Nephron (organoid): Measurements from ENCODE around the gene EEF1A1.

Source experiments
- H3K27ac Mint-ChIP-seq, 3 experiments: 2 replicates each; pipeline ENCODE4 v1.8.0; 2020; ENCODE audit warnings: mixed read lengths in 3 of 3, mild to moderate bottlenecking in 2 of 3, moderate library complexity in 1 of 3
- H3K27me3 Mint-ChIP-seq: 2 replicates; pipeline ENCODE4 v1.8.0; 2021; ENCODE audit warnings: low read depth, mild to moderate bottlenecking, moderate library complexity, mixed read lengths
- H3K36me3 Mint-ChIP-seq: 2 replicates; pipeline ENCODE4 v1.8.0; 2020; ENCODE audit warnings: low read depth, mixed read lengths
- H3K4me1 Mint-ChIP-seq: 2 replicates; pipeline ENCODE4 v1.8.0; 2020; ENCODE audit warnings: mixed read lengths
- H3K4me3 Mint-ChIP-seq, 3 experiments: 2 replicates each; pipeline ENCODE4 v1.8.0; 2020; ENCODE audit warnings: mild to moderate bottlenecking in 3 of 3, mixed read lengths in 3 of 3, moderate library complexity in 2 of 3
- H3K9me3 Mint-ChIP-seq: 2 replicates; pipeline ENCODE4 v1.8.0; 2020; ENCODE audit warnings: mixed read lengths
- CTCF ChIP-seq, 3 experiments: fragments of 200-600 bp; sonication (generic); IDR thresholded peaks; one replicate each; pipeline ENCODE4 v1.5.0; 2021; ENCODE audit warnings: antibody characterized with exemption in 3 of 3; ENCODE audit not compliant: unreplicated experiment in 3 of 3

Gene EEF1A1

DNA sequence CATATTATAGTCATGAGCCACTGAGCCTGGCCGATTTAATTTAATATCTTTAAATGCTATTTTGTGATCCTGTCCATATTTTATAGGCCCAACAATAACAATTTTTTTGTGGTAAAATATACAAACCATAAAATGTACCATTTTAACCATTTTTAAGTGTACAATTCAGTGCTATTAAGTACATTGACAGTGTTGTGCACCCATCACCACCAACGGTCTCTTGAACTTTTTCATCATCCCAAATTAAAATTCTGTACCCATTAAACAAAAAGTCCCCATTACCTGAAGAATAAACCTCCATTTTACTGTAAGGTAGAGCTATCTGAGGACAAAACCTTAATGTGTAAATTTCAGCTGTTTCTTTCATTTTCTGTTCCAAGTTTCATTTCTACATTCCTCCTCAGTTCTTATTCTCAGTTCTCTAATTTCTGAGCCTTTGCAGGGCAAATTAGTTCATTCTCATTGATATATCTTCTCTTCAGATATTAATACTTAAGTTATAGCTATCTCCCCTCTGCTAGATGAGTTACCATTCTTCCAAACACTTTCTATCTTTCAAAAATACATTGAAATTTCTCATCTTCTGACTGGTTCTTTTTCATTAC, 49.0 kb downstream of the EEF1A1 start:
- Mint-ChIP-seq H3K4me1 (no peaks in the 10 kb centered on the region), H3K27ac (no peak overlapping the region), H3K27me3 (no peaks in the 10 kb centered on the region), H3K36me3 (peaks cover 48% of the 10 kb centered on the region), H3K9me3 (no peaks in the 10 kb centered on the region), H3K4me3 (no peak overlapping the region)
- no peak for TF ChIP-seq CTCF (IDR thresholded peaks at IDR 0.05; ENCODE audit: unreplicated experiment in 3 of 3)
